GM12878 (cell line): ENCODE measurements around the gene NIPAL4.

Experiments used
- ATF3 ChIP-seq: IDR thresholded peaks from 2 replicates; pipeline ENCODE4 v1.6.1; 2011; ENCODE audit warnings: low read depth, mild to moderate bottlenecking, low read length, moderate library complexity, borderline replicate concordance; ENCODE audit errors: extremely low read depth
- CEBPB ChIP-seq, 2 experiments: fragments of 150-350 bp in 1 of 2; IDR thresholded peaks; 2 replicates each; pipeline ENCODE4 v1.6.1; 2012 to 2014; ENCODE audit warnings: low read depth in 2 of 2, low read length in 2 of 2, borderline replicate concordance in 1 of 2, inconsistent platforms in 1 of 2
- HDGF ChIP-seq: fragments of 450-650 bp; IDR thresholded peaks from 2 replicates; pipeline ENCODE4 v1.6.1; 2016; ENCODE audit warnings: antibody characterized with exemption
- JUND ChIP-seq: IDR thresholded peaks from 2 replicates; pipeline ENCODE4 v1.6.1; 2012; ENCODE audit warnings: low read depth, mild to moderate bottlenecking, low read length, improper control_type of control experiment, moderate library complexity
- RAD21 ChIP-seq: IDR thresholded peaks from 2 replicates; pipeline ENCODE4 v1.6.1; 2011; ENCODE audit warnings: mild to moderate bottlenecking, low read depth, low read length, moderate library complexity; ENCODE audit not compliant: insufficient read depth
- RAD51 ChIP-seq: fragments of 450-650 bp; IDR thresholded peaks from 2 replicates; pipeline ENCODE4 v1.6.1; 2016; ENCODE audit warnings: moderate library complexity, mild to moderate bottlenecking, inconsistent platforms
- RB1 ChIP-seq: fragments of 450-650 bp; formaldehyde crosslinking; IDR thresholded peaks from 2 replicates; pipeline ENCODE4 v1.6.1; 2017; ENCODE audit warnings: mild to moderate bottlenecking, borderline replicate concordance
- SUPT20H ChIP-seq: IDR thresholded peaks from 2 replicates; pipeline ENCODE4 v1.6.1; 2011; ENCODE audit warnings: low read depth, mild to moderate bottlenecking, low read length, moderate library complexity, borderline replicate concordance; ENCODE audit not compliant: control insufficient read depth
- TF ChIP-seq, protein P1 (sequence below), 3 experiments: IDR thresholded peaks in 2 of 3; conservative IDR thresholded peaks in 1 of 3; 2 replicates each; pipeline ENCODE4 v1.5.1; 2011; ENCODE audit warnings: low read depth in 3 of 3, low read length in 3 of 3, mild to moderate bottlenecking in 3 of 3, control low read depth in 2 of 3, moderate library complexity in 2 of 3, inconsistent platforms in 1 of 3, mixed read lengths in 1 of 3; ENCODE audit not compliant: control insufficient read depth in 2 of 3, insufficient read depth in 1 of 3; ENCODE audit errors: extremely low read depth in 1 of 3
- TF ChIP-seq, protein P2 (sequence below): IDR thresholded peaks from 2 replicates; pipeline ENCODE4 v1.6.1; 2012; ENCODE audit warnings: low read depth, low read length, improper control_type of control experiment

DNA sequence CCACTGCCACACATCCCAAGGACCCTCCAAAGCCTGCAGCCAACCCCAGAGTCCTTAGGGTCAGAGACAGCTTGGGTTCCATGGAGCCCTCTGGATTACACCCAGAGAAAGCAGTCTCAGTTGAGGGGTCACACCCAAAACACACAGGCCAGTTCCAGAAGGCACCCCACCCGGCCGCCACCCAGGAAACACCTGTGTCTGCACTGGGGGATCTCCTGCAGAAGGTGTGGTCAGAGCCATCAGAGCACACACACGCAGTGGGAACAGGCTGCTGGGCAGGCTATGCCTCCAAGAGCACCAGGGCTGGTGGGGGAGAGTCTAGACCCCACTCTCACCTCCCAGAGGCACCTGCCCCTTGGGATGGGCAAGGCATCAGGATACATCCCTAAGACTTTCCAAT lies 27.3 kb downstream of the NIPAL4 start:
- TF ChIP-seq HDGF (no peak), RAD21 (no peak), CEBPB (IDR thresholded peaks at IDR 0.05; ENCODE audit: borderline replicate concordance in 1 of 2, low read depth in 2 of 2, low read length in 2 of 2) (no peak), RB1 (no peak), SUPT20H (no peak), ATF3 (no peak), RAD51 (no peak), JUND (no peak)
- TF ChIP-seq, protein P1, sequence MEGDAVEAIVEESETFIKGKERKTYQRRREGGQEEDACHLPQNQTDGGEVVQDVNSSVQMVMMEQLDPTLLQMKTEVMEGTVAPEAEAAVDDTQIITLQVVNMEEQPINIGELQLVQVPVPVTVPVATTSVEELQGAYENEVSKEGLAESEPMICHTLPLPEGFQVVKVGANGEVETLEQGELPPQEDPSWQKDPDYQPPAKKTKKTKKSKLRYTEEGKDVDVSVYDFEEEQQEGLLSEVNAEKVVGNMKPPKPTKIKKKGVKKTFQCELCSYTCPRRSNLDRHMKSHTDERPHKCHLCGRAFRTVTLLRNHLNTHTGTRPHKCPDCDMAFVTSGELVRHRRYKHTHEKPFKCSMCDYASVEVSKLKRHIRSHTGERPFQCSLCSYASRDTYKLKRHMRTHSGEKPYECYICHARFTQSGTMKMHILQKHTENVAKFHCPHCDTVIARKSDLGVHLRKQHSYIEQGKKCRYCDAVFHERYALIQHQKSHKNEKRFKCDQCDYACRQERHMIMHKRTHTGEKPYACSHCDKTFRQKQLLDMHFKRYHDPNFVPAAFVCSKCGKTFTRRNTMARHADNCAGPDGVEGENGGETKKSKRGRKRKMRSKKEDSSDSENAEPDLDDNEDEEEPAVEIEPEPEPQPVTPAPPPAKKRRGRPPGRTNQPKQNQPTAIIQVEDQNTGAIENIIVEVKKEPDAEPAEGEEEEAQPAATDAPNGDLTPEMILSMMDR (IDR thresholded peaks at IDR 0.05 in 2 of 3, conservative IDR thresholded peaks at IDR 0.05 in 1 of 3; ENCODE audit: control insufficient read depth in 2 of 3, extremely low read depth in 1 of 3, insufficient read depth in 1 of 3, low read depth in 3 of 3, low read length in 3 of 3), result no peak
- TF ChIP-seq, protein P2, sequence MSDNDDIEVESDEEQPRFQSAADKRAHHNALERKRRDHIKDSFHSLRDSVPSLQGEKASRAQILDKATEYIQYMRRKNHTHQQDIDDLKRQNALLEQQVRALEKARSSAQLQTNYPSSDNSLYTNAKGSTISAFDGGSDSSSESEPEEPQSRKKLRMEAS, result no peak
